Measurements from ENCODE around the gene IRF3. TPM values are rescaled to one million over a fixed set of nuclear protein-coding genes. Genes with fewer than 3 reads are reported as not detected.

IRF3 gene
- total RNA-seq, 4 donors from 2014 or later = 8.2 to 106 (median 63.9) TPM

- no peaks in the 10 kb centered on the region for H3K27me3 ChIP-seq
- no peak for TF ChIP-seq CTCF (IDR thresholded peaks at IDR 0.05)
- TF ChIP-seq POLR2A (IDR thresholded peaks at IDR 0.05) = no peak
- DNase-seq = no peak
- no peaks in the 10 kb centered on the region for H3K4me1 ChIP-seq
- no peak overlapping the region for H3K4me3 ChIP-seq
- H3K36me3 ChIP-seq = no peaks in the 10 kb centered on the region
- H3K27ac ChIP-seq = no peak overlapping the region
- no peaks in the 10 kb centered on the region for H3K9me3 ChIP-seq
- intact Hi-C loops (cut with DNase I; ENCODE audit: low total_unique reads) = no loop called here
These were observed 40.3 kb upstream of the IRF3 start for GRCh38 chr19:49705919-49706318.

- DNase-seq = no peak
- Histone ChIP-seq H3K9me3 (no peaks in the 10 kb centered on the region), H3K4me3 (no peak overlapping the region), H3K27me3 (no peaks in the 10 kb centered on the region), H3K36me3 (no peaks in the 10 kb centered on the region), H3K4me1 (no peaks in the 10 kb centered on the region), H3K27ac (no peak overlapping the region)
- TF ChIP-seq POLR2A (IDR thresholded peaks at IDR 0.05) = no peak
- intact Hi-C loops (cut with DNase I; ENCODE audit: low total_unique reads) = no loop called here
These were observed 39.4 kb upstream of the IRF3 start for GRCh38 chr19:49704888-49705642.

GRCh38 chr19:49701271-49701786, 35.7 kb upstream of the IRF3 start:
- Histone ChIP-seq H3K4me1 (no peaks in the 10 kb centered on the region), H3K4me3 (no peak overlapping the region), H3K27me3 (no peaks in the 10 kb centered on the region), H3K36me3 (no peaks in the 10 kb centered on the region), H3K9me3 (no peaks in the 10 kb centered on the region), H3K27ac (no peak overlapping the region)
- TF ChIP-seq POLR2A (IDR thresholded peaks at IDR 0.05) (no peak), CTCF (IDR thresholded peaks at IDR 0.05) (no peak)
- DNase-seq = no peak
- intact Hi-C loops (cut with DNase I; ENCODE audit: low total_unique reads) = no loop called here

GRCh38 chr19:49700563-49700962, 34.9 kb upstream of the IRF3 start:
- TF ChIP-seq CTCF (IDR thresholded peaks at IDR 0.05) (no peak), POLR2A (IDR thresholded peaks at IDR 0.05) (no peak)
- Histone ChIP-seq H3K4me1 (no peaks in the 10 kb centered on the region), H3K4me3 (no peak overlapping the region), H3K36me3 (no peaks in the 10 kb centered on the region), H3K27ac (no peak overlapping the region), H3K27me3 (no peaks in the 10 kb centered on the region), H3K9me3 (no peaks in the 10 kb centered on the region)
- intact Hi-C loops (cut with DNase I; ENCODE audit: low total_unique reads) = no loop called here
- DNase-seq = no peak

GRCh38 chr19:49699364-49699763, 33.7 kb upstream of the IRF3 start:
- no peak overlapping the region for H3K4me3 ChIP-seq
- DNase-seq = no peak
- H3K27ac ChIP-seq = no peak overlapping the region
- no peaks in the 10 kb centered on the region for H3K9me3 ChIP-seq
- intact Hi-C loops (cut with DNase I; ENCODE audit: low total_unique reads) = no loop called here
- H3K36me3 ChIP-seq = no peaks in the 10 kb centered on the region
- no peaks in the 10 kb centered on the region for H3K4me1 ChIP-seq
- TF ChIP-seq CTCF (IDR thresholded peaks at IDR 0.05) = no peak
- TF ChIP-seq POLR2A (IDR thresholded peaks at IDR 0.05) = no peak
- H3K27me3 ChIP-seq = no peaks in the 10 kb centered on the region
